NCI-H146 (cell line): ENCODE measurements around the gene CCDC201.

Source experiments
- DNase-seq: peaks from one replicate; lab custom pipeline; 2025; lab: John Stamatoyannopoulos, UW

The CCDC201 gene

DNA sequence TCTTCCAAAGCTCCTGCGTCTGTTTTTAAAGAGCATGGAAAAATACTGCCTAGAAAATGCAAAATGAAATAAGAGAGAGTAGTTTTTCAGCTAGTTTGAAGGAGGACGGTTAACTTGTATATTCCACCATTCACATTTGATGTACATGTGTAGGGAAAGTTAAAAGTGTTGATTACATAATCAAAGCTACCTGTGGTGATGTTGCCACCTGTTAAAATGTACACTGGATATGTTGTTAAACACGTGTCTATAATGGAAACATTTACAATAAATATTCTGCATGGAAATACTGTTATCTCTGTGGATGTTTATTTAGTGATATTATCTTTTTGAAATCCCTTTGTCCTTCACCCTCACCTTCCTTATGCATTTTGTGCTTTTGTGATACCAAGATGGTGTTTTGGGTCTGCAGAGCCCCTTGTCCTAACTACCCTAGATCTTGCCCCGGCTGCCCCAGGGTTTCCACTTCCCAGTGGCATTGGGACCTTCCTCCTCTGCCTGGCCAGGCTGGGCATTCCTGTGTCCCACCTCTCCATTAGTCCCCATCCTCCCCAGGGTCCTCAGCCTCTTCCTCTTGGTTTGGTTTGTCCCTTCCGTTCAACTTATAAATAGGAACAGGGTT lies 20.6 kb upstream of the CCDC201 start:
- no peak for DNase-seq

DNA sequence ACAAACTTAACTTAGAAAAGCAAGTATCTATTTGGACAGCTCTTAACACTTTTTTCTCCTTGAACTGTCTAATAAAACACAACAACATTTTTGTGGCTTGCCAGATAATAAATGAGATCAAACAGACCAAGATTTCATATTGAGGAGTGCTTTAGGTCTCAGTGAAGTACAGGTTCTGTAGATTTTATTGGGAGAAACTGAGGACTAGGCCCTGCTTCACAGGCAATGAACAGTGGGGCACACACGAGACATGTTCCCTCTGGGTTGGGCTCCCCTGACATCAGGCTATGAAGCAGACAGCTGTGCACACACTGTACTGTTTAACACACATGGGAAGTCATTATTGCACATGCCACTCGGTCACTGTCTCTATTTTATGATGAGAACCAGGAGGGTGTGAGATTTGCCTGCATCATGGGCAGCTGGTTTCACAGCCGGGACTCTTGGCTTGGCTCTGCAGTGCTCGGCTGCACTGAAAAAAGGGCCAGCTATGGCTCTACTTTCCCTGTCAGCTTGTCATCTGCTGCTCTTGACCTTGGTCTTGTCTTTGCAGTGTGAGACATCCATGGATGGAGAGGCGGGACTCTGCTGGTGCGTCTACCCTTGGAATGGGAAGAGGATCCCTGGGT lies 19.6 kb upstream of the CCDC201 start:
- no peak for DNase-seq

DNA sequence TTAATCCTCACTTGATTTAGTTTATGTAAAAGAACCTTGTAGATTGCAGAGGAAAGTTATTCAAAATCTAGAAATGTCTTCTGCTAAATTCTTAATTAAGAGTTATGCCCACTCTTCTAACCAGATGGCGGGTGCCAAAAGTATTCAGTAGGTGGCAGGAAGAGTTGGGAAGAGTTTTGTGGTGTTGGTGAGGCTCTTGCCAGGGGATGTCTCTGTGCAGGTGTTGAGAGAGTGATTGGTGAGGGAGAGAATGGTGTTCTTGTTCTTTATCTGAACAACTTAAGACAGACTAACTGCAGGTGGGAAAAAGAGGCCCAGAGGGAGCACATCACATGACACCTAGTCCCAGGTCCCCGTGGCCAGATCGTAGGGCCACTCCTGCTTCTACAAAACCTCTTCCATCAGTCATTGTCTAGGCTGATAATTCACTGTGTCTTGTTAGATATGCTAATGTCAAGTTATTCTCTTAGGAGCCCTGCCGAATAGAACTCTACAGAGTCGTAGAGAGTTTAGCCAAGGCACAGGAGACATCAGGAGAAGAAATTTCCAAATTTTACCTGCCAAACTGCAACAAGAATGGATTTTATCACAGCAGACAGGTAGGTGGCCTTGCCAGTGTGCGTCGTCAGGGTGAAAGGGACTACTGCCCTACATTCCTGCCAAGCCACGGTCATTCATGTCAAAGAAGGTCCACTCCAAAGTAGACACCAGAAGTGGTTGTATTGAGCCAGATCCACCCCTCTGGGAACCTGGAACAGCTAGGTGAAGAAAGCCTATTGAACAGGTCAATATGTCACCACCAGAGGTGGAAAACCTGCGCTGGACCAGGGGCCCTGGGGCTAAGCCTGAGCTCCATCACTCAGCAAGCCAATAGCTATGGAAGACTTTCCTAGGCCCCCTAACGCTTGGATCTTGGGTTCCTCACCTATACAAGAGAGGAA lies 18.9 kb upstream of the CCDC201 start:
- no peak for DNase-seq

DNA sequence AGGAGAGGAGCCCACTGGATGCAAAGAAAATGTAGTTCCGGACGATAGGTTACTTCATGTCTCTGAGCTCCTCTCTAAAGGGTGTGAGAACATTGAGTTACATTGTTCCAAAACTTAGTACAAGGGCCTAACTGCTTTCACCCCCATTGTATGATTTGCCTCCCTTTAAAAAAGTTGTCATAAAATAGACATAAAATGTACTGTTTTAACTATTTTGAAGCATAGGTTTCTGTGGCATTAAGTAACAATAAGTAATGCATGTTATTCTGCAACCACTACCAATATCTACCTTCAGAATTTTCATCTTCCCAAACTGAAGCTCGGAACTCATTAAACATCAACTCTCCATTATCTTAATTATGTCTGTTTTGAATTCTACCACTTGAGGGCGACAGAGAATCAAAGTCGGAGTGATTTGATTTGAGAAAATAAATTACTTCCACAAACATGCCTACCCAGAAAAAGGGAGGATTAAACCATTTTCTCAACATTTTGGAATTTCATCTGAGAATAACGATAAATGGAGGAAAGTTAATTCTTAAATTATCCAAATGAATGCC lies 18.1 kb upstream of the CCDC201 start:
- DNase-seq = peak; percentile 43

DNA sequence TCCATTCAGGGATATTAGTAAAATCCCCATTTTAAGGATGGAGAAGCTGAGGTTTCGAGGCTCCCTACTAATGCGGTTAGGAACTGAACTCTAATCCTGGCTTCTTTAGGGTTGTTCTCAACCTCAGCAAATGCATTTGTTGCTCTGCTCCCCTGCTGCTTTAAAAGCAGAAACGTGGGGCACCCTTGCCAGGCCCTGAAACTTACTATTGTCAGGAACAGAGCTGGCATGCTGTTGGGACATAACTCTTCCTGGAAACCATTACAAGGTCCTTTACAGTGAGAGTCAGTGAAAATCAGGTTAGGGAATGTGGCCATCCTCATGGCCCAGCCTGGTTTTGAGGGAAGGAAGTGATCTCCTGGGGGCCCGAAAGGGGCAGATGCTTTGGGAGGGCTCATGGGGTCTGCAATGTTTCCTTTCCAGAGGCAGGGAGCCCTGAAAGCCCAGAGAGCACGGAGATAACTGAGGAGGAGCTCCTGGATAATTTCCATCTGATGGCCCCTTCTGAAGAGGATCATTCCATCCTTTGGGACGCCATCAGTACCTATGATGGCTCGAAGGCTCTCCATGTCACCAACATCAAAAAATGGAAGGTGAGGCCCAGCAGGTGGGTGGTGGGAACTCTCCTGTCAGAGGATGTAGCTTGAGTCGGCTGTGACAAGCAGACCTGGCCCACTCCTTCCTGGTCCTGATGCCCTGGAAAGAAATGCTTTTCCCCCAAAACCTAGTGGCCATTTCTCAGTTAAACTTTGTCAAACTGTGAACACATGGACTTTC lies 17.4 kb upstream of the CCDC201 start:
- DNase-seq = no peak

DNA sequence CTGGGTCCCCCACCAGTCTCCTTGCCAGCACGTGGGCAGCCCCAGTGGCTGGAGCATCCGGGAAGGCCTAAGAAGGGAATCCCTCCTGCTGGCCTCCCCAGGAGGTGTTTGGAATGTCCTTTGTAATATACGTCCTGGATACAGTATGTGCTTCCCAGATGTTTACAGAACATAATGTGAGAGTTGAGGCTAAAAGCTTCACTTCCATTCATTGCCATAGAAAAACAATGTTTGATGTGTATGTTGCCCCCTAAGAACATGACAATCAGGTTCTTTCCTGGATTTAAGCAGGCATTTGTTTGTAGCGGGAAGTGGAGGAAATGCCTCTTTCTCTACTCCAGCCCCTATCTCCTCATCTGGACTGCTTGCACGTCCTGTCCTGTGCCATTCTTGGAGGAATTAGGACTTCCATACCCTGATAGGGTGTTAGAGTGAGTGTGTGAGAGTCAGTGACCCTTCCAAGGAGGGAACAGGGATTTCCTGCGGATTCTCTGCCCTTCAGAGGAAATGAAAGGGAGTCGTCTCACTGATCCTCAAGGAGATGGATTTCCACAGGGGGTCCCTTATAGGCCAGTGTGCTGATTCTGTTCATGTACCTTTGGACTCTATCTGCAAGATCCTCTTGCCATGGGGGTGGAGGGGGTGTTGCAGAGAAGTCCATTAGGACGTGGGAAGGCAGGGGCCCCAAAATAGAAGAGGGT lies 16.6 kb upstream of the CCDC201 start:
- DNase-seq = peak; percentile 38

DNA sequence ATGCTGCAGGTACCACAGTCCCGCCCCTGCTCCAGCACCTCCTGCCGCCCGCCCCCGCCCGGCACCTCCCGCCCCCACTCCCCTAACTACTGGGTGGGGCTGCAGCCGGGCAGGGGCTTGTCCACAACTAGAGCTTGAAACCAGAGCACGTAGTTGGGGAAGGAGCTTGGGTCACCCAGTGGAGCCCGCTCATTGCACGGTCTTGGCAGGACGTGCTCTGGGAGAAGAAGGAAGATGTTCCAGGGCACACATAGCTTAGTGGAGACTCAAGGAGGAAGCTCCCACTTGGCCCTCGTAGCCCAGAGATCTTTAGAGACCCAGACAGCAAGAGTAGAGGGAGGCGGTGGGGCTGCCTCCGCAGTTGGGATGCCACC lies 16.1 kb upstream of the CCDC201 start:
- DNase-seq = no peak

DNA sequence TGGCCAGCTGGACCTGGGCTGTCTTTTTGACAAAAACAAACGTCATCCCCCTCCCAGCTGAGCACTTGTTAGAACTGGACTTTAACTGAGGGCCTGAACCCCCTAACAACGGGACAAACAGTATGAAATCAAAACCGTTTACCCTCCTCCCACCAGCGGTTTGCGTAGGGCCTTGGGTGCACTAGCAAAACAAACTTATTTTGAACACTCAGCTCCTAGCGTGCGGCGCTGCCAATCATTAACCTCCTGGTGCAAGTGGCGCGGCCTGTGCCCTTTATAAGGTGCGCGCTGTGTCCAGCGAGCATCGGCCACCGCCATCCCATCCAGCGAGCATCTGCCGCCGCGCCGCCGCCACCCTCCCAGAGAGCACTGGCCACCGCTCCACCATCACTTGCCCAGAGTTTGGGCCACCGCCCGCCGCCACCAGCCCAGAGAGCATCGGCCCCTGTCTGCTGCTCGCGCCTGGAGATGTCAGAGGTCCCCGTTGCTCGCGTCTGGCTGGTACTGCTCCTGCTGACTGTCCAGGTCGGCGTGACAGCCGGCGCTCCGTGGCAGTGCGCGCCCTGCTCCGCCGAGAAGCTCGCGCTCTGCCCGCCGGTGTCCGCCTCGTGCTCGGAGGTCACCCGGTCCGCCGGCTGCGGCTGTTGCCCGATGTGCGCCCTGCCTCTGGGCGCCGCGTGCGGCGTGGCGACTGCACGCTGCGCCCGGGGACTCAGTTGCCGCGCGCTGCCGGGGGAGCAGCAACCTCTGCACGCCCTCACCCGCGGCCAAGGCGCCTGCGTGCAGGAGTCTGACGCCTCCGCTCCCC lies 15.5 kb upstream of the CCDC201 start, which contains the start of gene IGFBP1:
IGFBP1 (plus strand) TSS at position 304 of the 808 bp plus-strand sequence; CDS start at position 469, 165 bp downstream.
- DNase-seq = peak; percentile 67

DNA sequence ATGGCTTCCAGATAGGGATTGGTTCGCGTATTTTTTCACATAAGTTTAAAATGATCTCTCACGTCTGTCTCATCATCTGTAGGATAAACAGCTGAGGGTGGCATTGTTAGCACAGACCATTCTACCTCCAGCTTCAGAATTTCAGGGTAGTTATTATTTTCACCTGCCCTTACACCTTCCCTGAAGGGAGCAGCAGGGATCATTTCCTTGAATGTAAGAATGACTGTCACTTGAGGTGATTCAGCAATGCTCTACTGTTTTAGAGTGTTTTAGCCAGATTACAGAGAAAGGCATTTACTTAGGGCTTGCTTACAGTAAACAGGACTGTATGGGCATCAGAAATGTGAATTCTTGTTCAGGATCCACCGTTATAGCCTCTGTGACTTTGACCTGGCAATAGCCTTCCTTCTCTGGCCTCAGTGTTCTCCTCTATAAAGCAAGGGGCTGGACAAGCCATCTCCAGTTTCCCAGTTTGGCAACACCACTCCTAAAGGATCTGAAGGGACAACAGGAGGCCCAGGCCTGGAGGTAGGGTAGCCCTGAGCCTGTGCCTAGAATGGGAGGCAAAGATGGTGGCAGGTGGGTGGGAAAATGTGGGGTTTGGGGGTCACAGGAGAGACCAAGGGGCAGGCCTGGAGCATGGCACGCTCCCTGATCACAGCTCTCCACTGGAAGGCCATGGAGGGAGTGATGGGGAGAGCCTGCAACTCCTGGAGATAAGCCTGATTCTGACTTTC lies 14.2 kb upstream of the CCDC201 start:
- no peak for DNase-seq

DNA sequence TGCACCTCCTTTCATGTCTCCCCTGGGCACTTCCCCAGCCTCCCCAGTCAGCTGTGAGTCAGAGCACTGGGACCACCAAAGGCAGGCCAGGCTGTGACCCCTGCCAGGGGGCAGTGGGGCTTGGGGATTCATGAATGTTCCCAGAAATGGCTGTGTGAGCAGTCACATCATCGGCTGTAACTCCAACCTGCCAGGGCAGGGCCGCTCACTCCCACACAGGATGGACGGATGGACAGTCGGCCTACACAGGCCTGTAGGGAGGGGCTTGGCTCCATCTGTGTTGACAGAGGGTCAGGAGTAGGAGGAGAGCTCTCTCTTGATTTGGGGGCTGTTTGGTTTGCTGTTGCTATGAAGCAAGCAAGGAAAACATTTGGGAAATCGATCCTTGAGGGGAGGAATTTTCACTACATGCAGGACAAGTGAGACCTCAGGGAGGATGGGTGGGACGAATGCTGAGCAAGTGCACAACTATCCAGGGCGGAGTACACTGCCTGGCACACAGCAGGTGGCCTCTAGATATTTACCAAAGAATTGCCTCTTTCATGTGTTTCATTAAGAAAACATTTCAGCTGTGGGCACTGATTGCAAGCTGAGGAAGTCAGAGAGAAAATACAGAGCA lies 12.5 kb upstream of the CCDC201 start:
- peak; percentile 6 for DNase-seq

DNA sequence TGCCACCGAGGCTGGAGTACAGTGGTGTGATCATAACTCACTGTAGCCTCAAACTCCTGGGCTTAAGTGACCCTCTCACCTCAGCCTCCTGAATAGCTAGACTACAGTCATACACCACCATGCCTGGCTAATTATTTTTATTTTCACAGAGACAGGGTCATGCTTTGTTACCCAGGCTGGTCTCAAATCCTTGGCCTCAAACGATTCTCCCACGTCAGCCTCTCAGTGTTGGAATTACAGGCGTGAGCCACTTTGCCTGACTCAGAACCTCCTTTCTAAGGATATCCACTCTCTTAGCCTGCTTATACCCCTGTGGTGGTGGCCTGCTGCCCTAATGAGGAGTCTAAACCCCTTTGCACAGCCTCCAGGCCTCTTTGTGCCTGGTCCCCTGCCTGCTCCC lies 11.3 kb upstream of the CCDC201 start:
- DNase-seq = no peak

DNA sequence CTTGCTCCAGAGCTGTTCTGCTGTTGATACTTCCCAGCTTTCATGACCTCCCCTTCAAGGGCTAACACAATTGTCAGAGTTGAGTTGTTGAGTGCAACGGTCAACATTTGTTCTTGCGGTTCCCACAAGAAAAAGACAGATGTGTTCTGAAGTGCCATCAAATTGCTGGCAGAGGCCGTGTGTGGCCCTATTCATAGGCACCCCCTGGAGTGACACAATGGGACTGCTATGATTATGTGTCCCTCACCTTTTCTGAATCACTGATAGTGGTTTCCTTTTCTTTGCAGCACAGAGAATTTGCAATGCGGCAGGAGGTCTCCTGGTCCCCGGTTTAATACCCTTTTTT lies 9.6 kb upstream of the CCDC201 start:
- DNase-seq = peak; percentile 76

DNA sequence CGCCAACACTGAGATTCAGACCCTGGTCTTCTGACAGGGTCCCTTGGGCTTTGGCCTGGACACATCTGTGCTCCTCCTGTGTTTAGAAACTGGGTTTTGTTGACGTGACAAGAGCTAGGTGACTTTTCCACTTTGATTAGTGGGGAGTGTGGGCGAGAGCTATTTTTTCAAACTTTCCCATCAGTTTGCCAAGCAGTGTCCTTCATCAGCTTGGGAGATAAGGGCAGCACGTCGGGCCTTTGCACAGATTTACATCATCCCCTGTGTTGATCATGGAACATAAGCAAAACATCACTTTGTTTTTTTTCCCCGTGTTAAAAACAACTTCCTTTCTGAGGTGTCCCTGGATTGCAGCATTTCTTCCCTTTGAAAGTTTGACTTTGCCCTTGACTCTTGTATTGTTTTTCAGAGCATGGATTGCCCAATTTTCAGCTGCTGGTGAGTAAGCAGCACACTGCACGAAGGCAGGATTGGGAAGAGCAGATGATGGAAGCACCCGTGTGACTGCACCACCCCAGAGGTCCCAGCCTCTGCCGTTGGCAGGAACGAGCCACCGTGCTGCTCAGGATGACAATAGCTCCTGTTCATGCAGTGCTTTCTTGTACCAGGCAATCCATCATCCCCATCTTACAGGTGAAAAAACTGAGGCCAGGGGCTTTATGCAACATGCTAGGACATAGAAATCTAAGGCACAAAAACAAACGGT lies 9.0 kb upstream of the CCDC201 start:
- DNase-seq = no peak

DNA sequence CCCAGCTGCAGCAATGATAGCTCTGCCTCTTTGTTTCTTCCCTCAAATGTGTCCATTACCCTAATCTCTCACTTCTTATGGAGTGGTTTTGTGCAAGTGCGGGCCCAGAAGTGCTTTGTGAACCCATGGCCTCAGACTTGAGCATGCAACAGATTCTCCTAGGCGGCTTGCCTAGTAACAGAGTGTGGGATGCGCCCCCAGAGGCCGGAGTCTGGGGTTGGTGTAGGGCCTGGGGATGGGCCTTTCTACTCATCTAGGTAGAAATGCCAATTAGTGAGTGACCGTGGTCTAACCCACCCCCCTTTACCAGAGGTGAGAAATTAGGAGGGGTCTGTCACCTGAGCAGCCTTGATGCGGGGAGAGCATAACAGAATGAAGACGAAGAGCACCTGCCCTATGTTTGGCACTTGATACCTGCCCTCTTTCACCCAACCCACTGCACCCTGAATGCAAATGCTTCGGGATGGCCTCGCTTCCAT lies 8.4 kb upstream of the CCDC201 start:
- no peak for DNase-seq

DNA sequence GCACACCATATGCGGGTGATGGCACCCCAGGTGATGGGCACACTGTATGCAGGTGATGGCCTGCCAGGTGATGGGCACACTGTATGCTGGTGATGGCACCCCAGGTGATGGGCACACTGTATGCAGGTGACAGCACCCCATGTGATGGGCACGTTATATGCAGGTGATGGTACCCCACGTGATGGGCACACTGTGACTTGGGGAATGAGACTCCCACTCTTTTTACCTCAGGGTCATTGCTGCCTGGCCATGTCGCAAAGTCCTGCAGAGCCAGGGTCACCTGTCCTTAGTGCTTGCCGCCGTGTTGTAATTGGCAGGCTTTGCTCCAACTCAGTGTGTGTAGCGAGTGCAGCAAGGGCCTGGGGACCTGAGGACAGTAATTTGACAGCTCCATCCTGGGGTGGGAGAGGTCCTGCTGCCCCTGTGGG lies 7.6 kb upstream of the CCDC201 start:
- DNase-seq = no peak

DNA sequence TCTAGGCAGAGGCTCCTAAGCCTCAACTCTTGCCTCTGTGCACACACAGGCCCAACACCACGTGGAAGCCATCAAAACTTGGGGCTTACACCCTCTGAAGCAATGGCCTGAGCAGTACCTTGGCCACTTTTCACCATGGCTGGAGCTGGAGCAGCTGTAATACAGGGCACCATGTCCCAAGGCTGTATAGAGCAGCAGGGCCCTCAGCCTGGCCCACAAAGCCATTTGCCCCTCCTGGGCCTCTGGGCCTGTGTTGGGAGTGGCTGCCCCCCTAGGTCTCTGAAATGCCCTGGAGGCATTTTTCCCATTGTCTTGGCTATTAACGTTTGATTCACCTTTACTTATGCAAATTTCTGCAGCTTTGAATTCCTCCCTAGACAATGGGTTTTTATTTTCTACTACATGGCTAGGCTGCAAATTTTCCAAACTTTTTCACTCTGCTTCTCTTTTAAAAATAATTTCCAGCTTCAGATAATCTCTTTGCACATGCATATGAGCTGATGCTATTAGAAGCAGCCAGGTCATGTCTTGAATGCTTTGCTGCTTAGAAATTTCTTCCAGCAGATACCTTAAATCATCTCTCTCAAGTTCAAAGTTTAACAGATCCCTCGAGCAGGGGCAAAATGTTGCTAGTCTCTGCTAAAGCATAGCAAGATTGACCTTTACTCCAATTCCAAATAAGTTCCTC lies 5.7 kb upstream of the CCDC201 start:
- DNase-seq = no peak

DNA sequence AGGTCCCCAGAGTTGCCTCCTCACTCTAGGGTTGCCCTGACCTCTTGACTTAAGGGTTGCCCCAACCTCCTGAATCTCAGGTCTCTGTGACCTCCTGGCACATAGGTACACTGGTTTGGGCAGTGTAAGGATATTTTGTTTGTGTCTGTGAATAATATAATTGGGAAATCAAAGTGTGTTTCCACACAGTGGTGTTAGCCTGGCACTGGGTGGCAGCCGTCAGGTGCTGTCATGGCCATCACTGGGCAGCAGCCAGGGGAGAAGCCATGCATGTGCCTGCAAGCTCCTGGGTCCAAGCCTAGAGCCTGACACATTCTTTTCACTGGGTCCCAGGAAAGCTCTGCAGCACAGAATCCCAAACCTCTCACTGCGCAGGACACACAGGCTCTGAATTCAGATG lies 3.6 kb upstream of the CCDC201 start:
- DNase-seq = no peak
